ENCODE data around the gene PAPPA. TPM values are rescaled to one million over a fixed set of nuclear protein-coding genes. Genes with fewer than 3 reads are reported as not detected.

PAPPA gene
- total RNA-seq, 4 donors from 2014 or later = 0.29 to 17.1 (median 2.4) TPM

GRCh38 chr9:116342061-116342460 lies 188.5 kb downstream of the PAPPA start:
- Histone ChIP-seq H3K27me3 (no peaks in the 10 kb centered on the region), H3K9me3 (no peaks in the 10 kb centered on the region), H3K4me1 (no peaks in the 10 kb centered on the region), H3K36me3 (no peaks in the 10 kb centered on the region), H3K27ac (no peak overlapping the region), H3K4me3 (no peak overlapping the region)
- TF ChIP-seq POLR2A (IDR thresholded peaks at IDR 0.05) (no peak), CTCF (IDR thresholded peaks at IDR 0.05) (no peak)
- DNase-seq = no peak
- intact Hi-C loops (cut with DNase I; ENCODE audit: low total_unique reads) = no loop called here

- intact Hi-C loops (cut with DNase I; ENCODE audit: low total_unique reads) = no loop called here
Observed at GRCh38 chr9:116342941-116343340, 189.3 kb downstream of the PAPPA start.

GRCh38 chr9:116344416-116344815 lies 190.8 kb downstream of the PAPPA start:
- intact Hi-C loops (cut with DNase I; ENCODE audit: low total_unique reads) = no loop called here
- H3K9me3 ChIP-seq = no peaks in the 10 kb centered on the region
- H3K27me3 ChIP-seq = no peaks in the 10 kb centered on the region
- no peaks in the 10 kb centered on the region for H3K36me3 ChIP-seq
- TF ChIP-seq CTCF (IDR thresholded peaks at IDR 0.05) (no peak), POLR2A (IDR thresholded peaks at IDR 0.05) (no peak)
- DNase-seq = no peak
- H3K4me1 ChIP-seq = no peaks in the 10 kb centered on the region
- H3K27ac ChIP-seq = no peak overlapping the region
- H3K4me3 ChIP-seq = no peak overlapping the region

More at GRCh38 chr9:116342941-116343340, 189.3 kb downstream of the PAPPA start:
- Histone ChIP-seq H3K4me3 (no peak overlapping the region), H3K36me3 (no peaks in the 10 kb centered on the region), H3K9me3 (no peaks in the 10 kb centered on the region), H3K27me3 (no peaks in the 10 kb centered on the region), H3K4me1 (no peaks in the 10 kb centered on the region), H3K27ac (no peak overlapping the region)
- DNase-seq = no peak
- no peak for TF ChIP-seq POLR2A (IDR thresholded peaks at IDR 0.05)
- no peak for TF ChIP-seq CTCF (IDR thresholded peaks at IDR 0.05)

- DNase-seq = no peak
- intact Hi-C loops (cut with DNase I; ENCODE audit: low total_unique reads) = no loop called here
- no peaks in the 10 kb centered on the region for H3K36me3 ChIP-seq
- no peaks in the 10 kb centered on the region for H3K4me1 ChIP-seq
- TF ChIP-seq POLR2A (IDR thresholded peaks at IDR 0.05) (no peak), CTCF (IDR thresholded peaks at IDR 0.05) (no peak)
- H3K9me3 ChIP-seq = no peaks in the 10 kb centered on the region
- no peak overlapping the region for H3K4me3 ChIP-seq
- no peak overlapping the region for H3K27ac ChIP-seq
- H3K27me3 ChIP-seq = no peaks in the 10 kb centered on the region
Observed at GRCh38 chr9:116345393-116345792, 191.8 kb downstream of the PAPPA start.

- TF ChIP-seq CTCF (IDR thresholded peaks at IDR 0.05) (no peak), POLR2A (IDR thresholded peaks at IDR 0.05) (no peak)
- DNase-seq = no peak
- Histone ChIP-seq H3K36me3 (no peaks in the 10 kb centered on the region), H3K9me3 (no peaks in the 10 kb centered on the region), H3K27me3 (no peaks in the 10 kb centered on the region), H3K27ac (no peak overlapping the region), H3K4me1 (no peaks in the 10 kb centered on the region), H3K4me3 (no peak overlapping the region)
- intact Hi-C loops (cut with DNase I; ENCODE audit: low total_unique reads) = no loop called here
Observed at GRCh38 chr9:116345817-116346216, 192.2 kb downstream of the PAPPA start.

All from uterus (tissue), 4 donors.